HG02852 (cell line): Measurements from ENCODE around the gene SYS1.

Experiments
- ATAC-seq: cut with Tn5 transposase; IDR thresholded peaks from one replicate; pipeline ENCODE4 v1.9.1; 2021; ENCODE audit warnings: mild to moderate bottlenecking, moderate library complexity; ENCODE audit not compliant: unreplicated experiment

SYS1 gene

GRCh38 chr20:45409521-45410272 lies 46.7 kb downstream of the SYS1 start:
- no peak for ATAC-seq

GRCh38 chr20:45410887-45411286 lies 47.9 kb downstream of the SYS1 start:
- ATAC-seq: no peak

- no peak for ATAC-seq
Measured at GRCh38 chr20:45412653-45413052, 49.7 kb downstream of the SYS1 start.

- no peak for ATAC-seq
Measured at GRCh38 chr20:45413479-45413878, 50.5 kb downstream of the SYS1 start.

- peak; percentile 85 for ATAC-seq
Measured at GRCh38 chr20:45415822-45416637, 53.1 kb downstream of the SYS1 start, which contains the start of gene PIGT. TSS of gene PIGT (plus strand) at chr20:45416141. CDS start at chr20:45416157, 16 bp downstream.

GRCh38 chr20:45416917-45417316 lies 54.0 kb downstream of the SYS1 start:
- no peak for ATAC-seq
